GM12878 (cell line): ENCODE measurements around the gene AMN1.

ENCODE experiments used
- ATF3 ChIP-seq: IDR thresholded peaks from 2 replicates; pipeline ENCODE4 v1.6.1; 2011; ENCODE audit warnings: low read depth, mild to moderate bottlenecking, low read length, moderate library complexity, borderline replicate concordance; ENCODE audit errors: extremely low read depth
- CREB1 ChIP-seq: IDR thresholded peaks from 2 replicates; pipeline ENCODE4 v1.6.1; 2012; ENCODE audit warnings: low read depth, mild to moderate bottlenecking, inconsistent platforms
- CTCF ChIP-seq, 3 experiments: IDR thresholded peaks in 2 of 3; conservative IDR thresholded peaks in 1 of 3; 2 replicates each; pipeline ENCODE4 v1.5.1; 2011; ENCODE audit warnings: low read depth in 3 of 3, low read length in 3 of 3, mild to moderate bottlenecking in 3 of 3, control low read depth in 2 of 3, moderate library complexity in 2 of 3, inconsistent platforms in 1 of 3, mixed read lengths in 1 of 3; ENCODE audit not compliant: control insufficient read depth in 2 of 3, insufficient read depth in 1 of 3; ENCODE audit errors: extremely low read depth in 1 of 3
- ELK1 ChIP-seq: IDR thresholded peaks from 2 replicates; pipeline ENCODE4 v1.6.1; 2012; ENCODE audit warnings: low read depth, low read length, improper control_type of control experiment
- EP300 ChIP-seq, 2 experiments: fragments of 150-350 bp in 1 of 2; IDR thresholded peaks; 2 replicates each; pipeline ENCODE4 v1.6.1; 2011 to 2012; ENCODE audit warnings: low read depth in 2 of 2, low read length in 2 of 2, borderline replicate concordance in 1 of 2, improper control_type of control experiment in 1 of 2, inconsistent platforms in 1 of 2; ENCODE audit not compliant: control insufficient read depth in 1 of 2
- EZH2 ChIP-seq: IDR thresholded peaks from 2 replicates; pipeline ENCODE4 v1.6.1; 2012; ENCODE audit warnings: low read depth, mild to moderate bottlenecking, control low read depth, inconsistent platforms, low read length, borderline replicate concordance; ENCODE audit not compliant: control insufficient read depth
- FOXM1 ChIP-seq: IDR thresholded peaks from 2 replicates; pipeline ENCODE4 v1.6.1; 2012; ENCODE audit warnings: low read depth, mild to moderate bottlenecking, inconsistent platforms, low read length, moderate library complexity
- IRF3 ChIP-seq: fragments of 450-650 bp; IDR thresholded peaks from 2 replicates; pipeline ENCODE4 v1.6.1; 2014; ENCODE audit warnings: mild to moderate bottlenecking
- NFIC ChIP-seq: IDR thresholded peaks from 2 replicates; pipeline ENCODE4 v1.6.1; 2012; ENCODE audit warnings: low read depth, mild to moderate bottlenecking, inconsistent platforms, low read length, moderate library complexity
- POLR2AphosphoS5 ChIP-seq: IDR thresholded peaks from 2 replicates; pipeline ENCODE4 v1.6.1; 2011; ENCODE audit warnings: mild to moderate bottlenecking, low read length, inconsistent platforms
- REST ChIP-seq: IDR thresholded peaks from 2 replicates; pipeline ENCODE4 v1.6.1; 2012; ENCODE audit warnings: mild to moderate bottlenecking, low read depth, low read length
- ZNF274 ChIP-seq: IDR thresholded peaks from one replicate; pipeline ENCODE4 v1.8.0; 2011; ENCODE audit not compliant: insufficient read length, insufficient read depth

- no peak for TF ChIP-seq CTCF (IDR thresholded peaks at IDR 0.05 in 2 of 3, conservative IDR thresholded peaks at IDR 0.05 in 1 of 3; ENCODE audit: control insufficient read depth in 2 of 3, extremely low read depth in 1 of 3, insufficient read depth in 1 of 3, low read depth in 3 of 3, low read length in 3 of 3)
- no peak for TF ChIP-seq REST
- TF ChIP-seq EZH2, result no peak
- TF ChIP-seq ATF3, result no peak
- TF ChIP-seq FOXM1, result no peak
- TF ChIP-seq EP300 (IDR thresholded peaks at IDR 0.05; ENCODE audit: borderline replicate concordance in 1 of 2, control insufficient read depth in 1 of 2, low read depth in 2 of 2, low read length in 2 of 2), result no peak
- TF ChIP-seq ELK1, result no peak
- TF ChIP-seq NFIC, result no peak
- TF ChIP-seq POLR2AphosphoS5, result no peak
- no peak for TF ChIP-seq ZNF274
- no peak for TF ChIP-seq IRF3
- TF ChIP-seq CREB1, result no peak
Measured at GRCh38 chr12:31650918-31651317, 77.9 kb downstream of the AMN1 start.
